GM21576 (cell line): Measurements from ENCODE around the gene PON1.

Experiments used
- ATAC-seq: cut with Tn5 transposase; IDR thresholded peaks from one replicate; pipeline ENCODE4 v1.9.1; 2021; ENCODE audit warnings: mild to moderate bottlenecking, moderate library complexity; ENCODE audit not compliant: unreplicated experiment

The PON1 gene

DNA sequence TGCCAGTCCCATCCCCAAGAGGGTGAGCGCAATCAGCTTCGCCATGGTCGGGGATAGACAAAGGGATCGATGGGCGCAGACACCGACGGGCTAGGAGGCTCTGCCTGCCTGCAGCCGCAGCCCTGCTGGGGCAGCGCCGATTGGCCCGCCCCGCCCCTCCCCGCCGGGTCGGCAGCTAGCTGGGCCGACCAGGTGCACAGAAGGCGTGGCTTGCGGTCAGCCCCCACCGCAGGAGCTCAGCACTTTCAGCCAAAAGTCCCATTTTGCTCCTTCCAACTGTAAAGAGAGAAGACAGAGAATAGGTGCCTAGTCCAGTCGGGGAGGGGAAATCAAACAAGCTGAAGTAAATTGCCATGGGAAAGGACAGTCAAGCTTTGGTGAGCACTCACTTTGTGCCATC, at the start of gene PON1:
PON1 (minus strand) TSS at position 102 of the 400 bp plus-strand sequence; CDS start at position 45, 57 bp downstream.
- no peak for ATAC-seq

DNA sequence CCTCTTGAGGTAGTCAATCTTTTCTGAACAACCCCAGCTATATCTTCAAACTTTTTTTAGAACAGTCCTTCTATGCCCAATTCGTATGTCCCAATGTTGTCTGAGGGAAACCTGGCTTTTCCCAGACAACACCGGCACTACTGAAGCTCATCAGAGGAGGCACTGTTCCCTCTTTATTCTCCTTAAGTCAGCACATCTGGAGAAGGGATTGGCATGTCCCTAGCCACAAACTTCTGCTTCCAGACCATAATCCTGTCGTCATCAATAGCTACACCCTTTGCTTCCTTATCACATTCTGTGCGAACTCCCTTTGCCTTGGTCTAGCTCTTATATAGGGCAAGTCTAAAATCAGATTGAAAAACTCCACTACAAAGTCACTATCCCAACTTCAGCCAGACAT, 49.0 kb upstream of the PON1 start:
- no peak for ATAC-seq

DNA sequence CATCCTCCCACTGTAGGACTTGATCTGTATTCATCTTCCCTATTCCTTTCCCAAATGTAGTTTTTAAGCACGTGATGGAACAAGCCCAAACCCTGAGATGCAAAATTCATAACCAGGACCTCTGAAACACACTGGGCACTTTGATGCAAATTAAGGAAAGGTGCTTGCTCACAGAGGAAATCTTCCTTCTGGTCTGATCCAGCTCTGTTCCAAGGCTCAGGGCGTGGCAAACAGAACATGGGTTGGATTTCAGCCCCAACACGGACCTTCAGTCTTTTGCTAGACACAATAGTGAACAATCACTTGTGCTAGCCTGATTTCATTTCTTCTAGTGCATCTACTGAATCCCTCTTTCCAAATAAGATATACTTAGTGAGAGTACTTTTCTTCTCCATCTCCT, 43.9 kb upstream of the PON1 start:
- ATAC-seq, result no peak

DNA sequence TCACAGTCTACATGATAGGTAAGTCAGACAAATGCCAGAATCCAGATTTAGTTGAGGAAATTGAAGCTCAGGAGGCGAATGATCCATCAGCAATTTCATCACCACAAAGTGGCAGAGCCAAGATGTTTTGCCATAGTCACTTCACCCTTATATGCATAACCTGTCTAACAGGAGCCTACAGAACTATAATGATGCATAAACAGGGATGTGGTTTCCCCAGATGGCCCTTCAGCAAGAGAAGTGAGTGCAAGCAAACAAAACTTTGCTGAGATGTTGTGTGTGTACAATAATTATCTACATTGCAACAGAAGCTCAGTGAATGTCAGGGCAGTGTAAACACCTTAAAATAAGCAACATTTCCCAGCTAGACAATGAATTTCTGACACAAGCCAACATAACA, 43.3 kb upstream of the PON1 start:
- ATAC-seq, result no peak

DNA sequence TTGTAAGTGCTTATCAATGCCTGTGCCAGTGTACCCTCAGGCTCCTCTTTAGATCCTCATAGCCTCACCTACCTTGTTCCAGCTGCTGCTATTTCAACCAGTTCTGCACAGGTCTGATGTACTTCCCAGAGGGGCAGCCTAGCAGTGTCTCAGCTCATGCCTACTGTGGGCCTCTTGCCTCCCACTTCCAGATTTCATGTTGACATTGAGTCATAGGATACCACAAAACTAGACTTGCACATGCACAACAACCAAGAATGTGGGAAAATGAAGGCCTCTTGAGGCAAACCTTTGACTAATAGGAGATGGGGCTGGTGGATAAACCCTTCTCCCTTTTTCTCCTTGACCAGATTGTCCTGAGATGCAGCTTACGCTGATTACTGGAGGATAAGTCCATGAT, 40.8 kb upstream of the PON1 start:
- ATAC-seq, result no peak

DNA sequence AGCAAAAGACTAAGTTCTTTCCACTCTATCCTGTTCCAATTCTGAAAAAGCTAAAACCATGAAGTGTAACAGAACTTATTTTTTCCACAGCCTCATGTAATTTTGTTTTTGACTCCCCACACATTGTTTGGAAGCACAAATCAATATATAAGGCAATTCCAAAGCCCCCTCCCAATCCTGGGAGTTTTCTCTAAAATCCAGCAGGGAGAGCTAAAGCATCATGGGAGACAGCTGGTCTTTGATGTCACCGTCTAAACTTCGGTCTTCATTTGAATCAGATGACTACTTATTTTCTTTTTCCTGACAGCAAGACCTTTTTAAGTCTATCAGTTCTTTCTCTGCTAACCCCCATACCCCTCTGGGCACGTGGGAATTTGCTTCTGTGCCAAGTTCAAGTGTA, 33.3 kb upstream of the PON1 start:
- no peak for ATAC-seq

DNA sequence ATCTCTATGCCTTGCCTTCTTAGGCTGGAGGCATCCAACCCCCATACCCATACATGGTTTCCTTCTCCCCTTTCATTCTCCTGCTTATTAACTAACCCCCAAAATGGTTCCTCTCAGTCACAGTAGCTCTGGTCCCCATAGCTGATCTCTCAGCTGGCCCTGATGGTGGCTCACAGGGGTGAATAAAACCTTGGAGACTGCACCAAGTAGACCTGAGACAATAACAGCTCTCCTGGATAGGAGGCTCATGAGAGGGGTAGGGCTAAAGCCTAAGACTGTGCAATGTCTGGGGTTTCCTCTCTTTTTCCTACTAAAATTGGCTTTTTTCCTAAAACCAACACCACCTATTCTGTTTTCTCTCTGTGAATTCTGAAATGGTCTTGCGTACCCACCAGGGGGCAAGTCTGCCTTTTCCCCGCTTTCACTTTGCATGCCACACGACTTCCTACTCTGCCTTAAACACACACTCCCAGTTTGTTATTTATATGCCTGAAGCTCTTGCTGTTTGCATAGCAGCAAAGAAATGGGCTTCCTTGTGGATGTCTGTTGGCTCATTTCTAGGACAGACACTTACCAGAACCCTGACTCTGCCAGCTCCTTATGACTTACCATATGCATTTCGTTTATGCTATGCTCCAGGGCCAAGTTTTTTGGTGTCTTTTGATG, 18.4 kb upstream of the PON1 start:
- no peak for ATAC-seq

DNA sequence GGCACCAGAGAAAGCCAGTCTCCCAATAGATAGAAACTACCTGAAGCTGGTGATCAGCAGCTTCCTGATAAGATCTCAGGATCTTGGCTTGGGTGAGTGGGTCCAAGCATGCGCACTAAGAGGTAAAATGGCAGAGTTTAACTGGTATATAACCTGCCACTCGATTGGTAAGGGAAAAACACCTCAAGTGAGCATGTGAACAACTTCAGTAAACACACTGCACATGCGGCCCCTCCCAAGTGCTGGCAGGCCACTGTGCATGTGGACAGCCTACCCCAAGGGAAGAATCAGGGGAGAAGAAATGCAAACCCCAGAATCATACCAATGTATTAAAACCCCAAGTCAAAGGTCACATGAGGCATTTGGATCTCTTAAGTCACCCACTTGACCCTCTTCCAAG, 17.7 kb upstream of the PON1 start:
- ATAC-seq, result no peak

DNA sequence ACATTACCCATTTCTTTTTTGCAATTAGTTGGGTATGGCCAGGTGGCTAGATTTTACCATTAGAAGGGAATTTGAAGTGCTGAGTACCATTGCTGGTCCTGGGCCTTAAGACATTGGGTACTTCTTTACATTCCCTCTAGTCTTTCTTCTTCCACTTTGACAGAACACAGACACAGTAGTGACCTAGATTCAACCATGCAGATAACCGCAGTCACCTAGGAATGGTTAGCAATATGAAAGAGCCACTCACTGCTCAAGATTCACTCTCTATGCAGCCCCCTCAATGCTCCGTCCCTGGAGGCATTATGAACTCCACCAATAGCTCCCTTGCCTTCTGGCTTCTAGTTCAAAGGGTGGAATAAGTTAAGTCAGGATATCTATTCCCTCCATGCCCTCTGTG, 16.2 kb upstream of the PON1 start:
- no peak for ATAC-seq

DNA sequence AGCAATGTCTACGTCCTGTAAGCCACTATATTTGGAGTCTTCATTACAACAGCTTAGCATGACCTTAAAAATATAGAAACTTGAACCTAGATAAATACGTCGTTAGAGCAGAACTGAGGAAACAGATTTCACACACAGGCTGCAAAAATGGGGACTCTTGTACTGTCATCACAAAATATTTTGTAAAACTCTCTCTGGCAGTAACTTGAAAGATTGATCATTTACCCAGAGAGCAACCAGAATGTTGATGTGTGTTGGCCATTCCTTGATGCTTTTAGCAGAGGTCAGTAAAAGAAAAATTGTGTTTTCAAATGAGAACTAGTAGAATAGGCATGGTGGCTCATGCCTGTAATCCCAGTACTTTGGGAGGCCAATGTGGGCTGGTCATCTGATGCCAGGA, 14.5 kb upstream of the PON1 start:
- no peak for ATAC-seq

DNA sequence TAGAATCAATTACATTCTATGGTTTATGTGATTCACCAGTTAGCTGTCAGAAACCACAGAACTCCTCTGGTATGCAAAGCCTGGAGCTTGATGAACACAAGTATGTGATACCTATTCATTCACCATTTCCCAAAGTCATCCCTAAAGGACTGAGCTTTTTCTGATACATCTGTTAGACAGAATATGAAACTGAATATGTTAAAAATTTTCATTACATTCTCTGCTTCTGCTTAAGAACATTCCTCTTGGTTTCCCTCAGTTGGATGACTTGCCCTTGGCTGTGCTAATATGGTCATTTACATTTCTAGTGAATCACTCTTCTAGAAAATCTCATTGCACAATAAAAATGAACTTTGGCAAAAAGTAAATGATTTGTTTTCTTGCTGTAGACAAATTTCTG, 10.8 kb upstream of the PON1 start:
- no peak for ATAC-seq

DNA sequence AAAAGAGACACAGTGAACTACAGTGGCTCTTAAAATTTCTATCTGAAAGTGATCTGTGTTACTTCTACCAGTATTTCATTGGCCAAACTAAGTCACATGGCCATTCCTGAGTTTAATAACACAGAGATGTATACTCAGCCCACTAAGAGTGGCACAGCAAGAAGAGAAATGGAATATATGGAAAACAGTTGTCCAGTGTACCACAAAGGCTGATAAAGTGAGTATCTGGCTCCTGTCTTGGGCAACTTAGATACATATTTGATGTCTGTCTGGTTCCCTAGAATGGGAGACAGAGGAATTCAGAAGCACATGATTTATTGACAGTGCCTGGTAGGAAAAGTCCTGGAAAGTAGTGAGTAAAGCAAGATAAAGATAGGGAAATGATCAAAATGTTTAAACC, 10.1 kb upstream of the PON1 start:
- no peak for ATAC-seq

DNA sequence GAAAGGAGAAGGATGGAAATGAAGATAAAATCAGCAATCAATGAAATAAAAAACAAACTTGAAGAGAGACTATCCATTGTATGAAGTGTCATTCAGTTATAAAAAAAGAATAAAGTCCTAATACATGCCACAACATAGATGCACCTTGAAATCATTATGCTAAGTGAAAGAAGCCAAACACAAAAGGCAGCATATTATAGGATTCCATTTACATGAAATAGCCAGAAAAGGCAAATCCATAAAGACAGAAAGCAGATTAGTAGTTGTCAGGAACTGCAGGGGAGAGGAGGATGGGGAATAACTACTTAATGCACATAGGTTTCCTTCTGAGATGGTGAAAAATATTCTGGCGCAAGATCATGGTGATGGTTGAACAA, 6.6 kb upstream of the PON1 start:
- peak; percentile 26 for ATAC-seq

DNA sequence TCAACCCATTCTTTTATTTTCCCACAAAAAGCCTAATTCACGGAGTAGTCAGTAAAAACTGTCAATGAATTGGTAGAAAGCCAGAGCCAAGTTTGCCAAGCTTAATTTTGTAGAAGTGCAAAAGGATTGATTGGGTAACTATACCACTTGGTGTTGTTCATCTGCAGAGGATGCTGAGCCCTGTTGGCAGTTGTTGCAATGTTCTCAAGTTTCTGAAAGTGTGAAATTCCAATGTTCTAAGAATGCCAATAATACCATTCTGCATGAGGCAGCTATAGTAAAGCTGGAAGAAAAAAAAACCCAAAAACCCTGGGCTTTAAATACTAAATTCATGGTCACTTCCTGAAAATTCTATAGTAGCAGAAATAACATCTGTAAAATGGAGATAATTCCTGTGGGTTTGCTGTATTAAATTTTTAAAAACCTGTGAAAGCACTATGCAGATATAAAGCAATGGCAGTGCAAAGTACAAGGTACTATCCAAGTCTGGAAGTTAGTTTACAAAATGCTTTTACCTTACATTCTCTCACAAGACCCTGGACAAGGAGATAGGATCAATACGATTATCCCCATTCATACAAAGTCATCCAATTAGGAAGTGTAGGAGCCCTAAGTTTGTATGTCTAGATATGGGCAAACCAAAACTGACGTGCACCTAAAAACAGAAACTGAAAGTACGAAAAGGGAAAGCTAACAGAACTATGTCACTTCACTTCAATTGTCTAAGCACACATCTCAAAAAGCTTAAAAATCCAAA, 6.0 kb upstream of the PON1 start:
- peak; percentile 96 for ATAC-seq

DNA sequence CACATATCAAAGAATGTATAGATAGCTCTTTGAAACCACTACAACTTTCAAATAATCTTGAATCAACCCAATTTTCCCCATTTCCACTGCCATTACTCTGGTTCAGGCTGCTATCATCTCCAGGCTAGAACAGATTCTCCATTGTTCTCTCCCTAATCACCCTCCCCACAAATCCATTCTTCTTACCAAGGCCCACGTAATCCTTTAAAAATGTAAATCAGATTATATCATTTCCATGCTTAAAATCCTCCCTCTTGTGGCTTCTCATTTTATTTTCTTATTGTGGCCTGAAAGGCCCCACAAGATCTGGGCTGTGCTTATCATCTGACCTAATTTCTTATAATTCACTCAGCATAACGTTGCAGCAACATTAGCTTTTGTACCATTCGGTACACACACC, 3.0 kb upstream of the PON1 start:
- ATAC-seq, result no peak

DNA sequence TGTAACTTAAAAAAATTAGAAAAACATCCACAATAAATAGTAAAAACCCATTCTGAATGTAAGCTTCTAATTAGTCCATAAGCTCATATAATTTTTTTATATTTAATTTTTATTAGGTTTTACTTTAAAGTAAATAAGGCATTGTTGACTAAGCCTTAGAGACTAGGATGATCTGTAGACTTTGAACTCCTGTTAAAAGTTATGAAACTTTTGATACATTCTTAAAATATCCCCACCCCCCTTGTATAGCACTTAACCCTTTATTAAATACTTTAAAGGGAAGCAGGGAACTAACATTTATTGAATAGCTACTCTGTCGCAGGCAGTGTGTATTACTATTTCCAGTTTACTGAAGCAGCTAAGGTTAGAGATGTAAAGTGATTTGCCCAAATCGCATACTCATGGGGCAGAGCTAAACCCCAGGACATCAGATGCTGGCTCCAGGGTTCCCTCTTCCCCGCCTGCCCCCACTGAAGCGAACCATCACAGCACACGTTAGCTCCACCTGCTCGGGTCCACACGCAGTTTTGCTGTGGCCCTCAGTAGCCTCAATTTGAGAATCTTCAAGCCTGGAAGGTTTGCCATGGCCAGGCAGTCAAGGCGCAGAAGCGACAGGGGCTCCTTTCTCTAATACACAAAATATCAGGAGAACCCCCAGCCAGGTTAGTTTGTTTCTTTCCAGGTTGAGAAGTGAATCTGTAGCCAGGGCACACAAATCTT, 762 bp downstream of the PON1 start:
- no peak for ATAC-seq

DNA sequence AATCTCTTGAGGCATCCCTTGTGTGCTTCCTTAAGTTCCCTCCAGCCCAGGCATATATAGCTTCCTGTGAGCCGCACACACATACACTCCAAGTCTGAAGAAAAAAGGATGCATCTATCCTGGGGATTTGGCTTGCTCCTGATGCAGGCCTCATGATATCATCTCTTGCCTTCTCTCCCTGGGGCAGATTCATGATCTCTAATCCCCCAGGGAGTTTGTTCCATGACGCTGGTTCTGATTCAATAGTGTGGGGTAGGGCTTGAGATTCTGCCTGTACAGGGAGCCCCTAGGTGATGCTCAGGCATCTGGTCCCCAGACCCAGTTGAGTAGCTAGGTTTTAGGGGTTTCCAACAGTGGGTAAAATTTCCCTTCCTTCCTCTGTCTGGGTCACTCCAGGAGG, 1.5 kb downstream of the PON1 start:
- no peak for ATAC-seq

DNA sequence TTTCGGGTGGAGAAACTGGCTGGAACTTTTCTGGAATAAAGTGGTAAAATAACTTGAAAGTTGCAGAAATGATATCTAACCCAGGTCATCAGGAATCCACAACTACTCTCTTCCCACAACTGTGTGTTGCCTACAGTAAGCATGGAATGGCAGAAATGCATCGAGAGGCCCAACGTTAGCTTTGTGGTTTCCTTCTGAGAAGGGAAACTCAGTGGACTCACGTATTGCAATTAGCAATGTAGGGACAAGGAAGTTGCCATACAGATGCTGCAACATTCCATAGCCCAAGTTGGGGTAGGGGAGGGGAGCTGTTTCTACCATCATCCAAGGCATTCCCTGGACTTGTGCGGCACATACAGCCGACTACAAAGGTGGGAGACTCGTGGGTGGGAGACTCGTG, 1.9 kb downstream of the PON1 start:
- no peak for ATAC-seq

DNA sequence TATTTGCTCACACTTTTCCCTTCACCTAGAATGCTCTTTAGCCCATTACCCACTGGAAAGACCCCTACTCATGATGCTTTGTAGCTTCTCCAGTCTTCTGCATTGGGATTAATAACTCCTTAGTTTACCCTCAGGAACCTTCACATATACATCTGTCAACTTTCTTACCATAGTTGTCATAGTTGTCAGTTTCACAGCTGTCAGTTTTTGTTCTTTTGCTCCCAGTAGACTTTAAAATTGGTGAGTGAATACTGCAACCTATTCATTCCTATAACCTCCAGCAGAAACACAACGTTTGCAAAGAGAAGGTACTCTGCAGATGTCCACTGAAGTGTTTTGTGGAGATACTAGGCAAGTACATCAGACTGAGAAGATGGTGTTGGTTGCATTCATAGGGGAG, 2.6 kb downstream of the PON1 start:
- ATAC-seq, result no peak

DNA sequence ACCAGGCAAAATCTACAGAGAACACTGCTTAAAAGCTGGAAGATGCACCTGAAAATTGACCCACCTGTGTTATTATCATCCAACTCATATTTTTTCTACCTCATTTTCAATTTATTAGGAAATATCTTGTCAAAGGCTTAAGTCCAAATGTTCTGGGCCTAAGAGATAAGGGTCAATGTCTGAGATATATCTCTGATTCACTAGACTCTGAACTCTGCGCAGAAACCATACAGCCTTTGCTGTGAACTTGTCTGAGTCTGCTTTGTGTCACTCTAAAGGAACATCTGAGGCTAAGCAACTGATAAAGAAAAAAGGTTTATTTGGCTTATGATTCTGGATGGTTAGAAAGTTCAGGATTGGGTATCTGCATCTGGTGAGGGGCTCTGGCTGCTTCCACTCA, 3.7 kb downstream of the PON1 start:
- no peak for ATAC-seq

DNA sequence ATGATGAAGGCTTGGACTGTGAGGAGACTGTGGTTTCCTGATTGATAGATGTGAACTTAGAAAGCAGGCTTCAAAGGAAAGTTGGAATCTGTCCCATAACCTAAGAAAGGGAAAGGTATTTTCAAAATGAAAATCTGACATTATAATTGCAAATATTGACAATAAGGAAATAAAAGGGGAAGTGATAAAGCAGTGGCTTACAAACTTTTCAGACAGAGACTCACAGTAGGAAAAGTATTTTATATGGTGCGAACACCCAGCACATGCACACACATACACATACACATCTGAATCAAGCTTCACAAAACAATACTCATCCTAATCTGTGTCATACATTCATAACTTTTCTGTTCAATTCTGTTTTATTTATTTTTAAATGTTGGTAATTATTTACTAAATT, 4.8 kb downstream of the PON1 start:
- no peak for ATAC-seq

DNA sequence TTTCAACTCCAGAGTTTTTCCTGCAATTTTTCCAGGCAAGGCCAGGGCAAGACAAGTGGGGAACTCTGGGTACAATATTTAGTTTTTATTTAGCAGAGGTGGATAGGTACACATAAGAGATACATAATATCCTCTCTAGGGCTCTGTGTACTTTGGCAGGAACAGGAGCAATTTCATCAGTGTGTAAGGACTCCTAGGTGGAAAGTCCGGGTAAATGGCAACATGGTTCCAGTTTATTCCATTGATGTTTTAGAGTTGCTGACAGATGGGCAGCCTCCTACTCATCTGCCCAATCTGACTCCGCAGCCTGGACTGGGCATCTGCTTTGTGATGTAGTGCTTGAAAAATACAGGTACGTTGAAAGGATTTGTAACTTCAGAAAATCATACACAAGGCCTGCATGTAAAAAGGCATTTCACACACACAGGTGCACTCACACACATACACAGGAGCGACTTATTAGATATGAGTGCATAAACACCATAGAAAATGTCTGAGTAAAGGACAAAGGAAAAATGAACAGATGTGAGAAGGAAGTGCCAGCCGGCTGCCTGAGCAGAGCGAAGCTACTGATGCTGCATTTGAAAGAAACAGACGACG, 5.7 kb downstream of the PON1 start:
- ATAC-seq, result no peak
